GM23338 (cell line): ENCODE measurements around the gene SOX30. TPM values are rescaled to one million over a fixed set of nuclear protein-coding genes. Genes with fewer than 3 reads are reported as not detected.

Source experiments
- ATAC-seq: fragments of 200-7000 bp; cut with Tn5 transposase; 3 replicates; pipeline ENCODE4 v1.9.1; 2020
- DNase-seq: peaks from one replicate; pipeline ENCODE4 v3.0.0-alpha.2; 2015; ENCODE audit warnings: low spot score
- H2AFZ ChIP-seq: fragments of 200-600 bp; sonication (generic); 2 replicates; pipeline ENCODE4 v1.8.0; 2016; ENCODE audit warnings: antibody characterized with exemption, mild to moderate bottlenecking, moderate library complexity
- H3F3A ChIP-seq: fragments of 200-600 bp; sonication (generic); replicated peaks from 2 replicates; pipeline ENCODE4 v1.8.0; 2017; ENCODE audit warnings: antibody characterized with exemption, mixed run types, low read depth
- H3K27ac ChIP-seq: fragments of 200-600 bp; sonication (generic); 2 replicates; pipeline ENCODE4 v1.6.1; 2016; ENCODE audit warnings: low read depth
- H3K27me3 ChIP-seq: fragments of 200-600 bp; sonication (generic); 2 replicates; pipeline ENCODE4 v1.8.0; 2016; ENCODE audit warnings: mild to moderate bottlenecking, mixed run types, moderate library complexity; ENCODE audit not compliant: insufficient read depth
- H3K36me3 ChIP-seq: fragments of 200-600 bp; sonication (generic); 2 replicates; pipeline ENCODE4 v1.8.0; 2016; ENCODE audit warnings: mild to moderate bottlenecking; ENCODE audit not compliant: insufficient read depth
- H3K4me1 ChIP-seq: fragments of 200-600 bp; sonication (generic); 2 replicates; pipeline ENCODE4 v1.8.0; 2016; ENCODE audit warnings: mild to moderate bottlenecking, moderate library complexity; ENCODE audit not compliant: insufficient read depth
- H3K4me2 ChIP-seq: fragments of 200-600 bp; sonication (generic); 2 replicates; pipeline ENCODE4 v1.7.1; 2017; ENCODE audit warnings: mixed run types
- H3K4me3 ChIP-seq: fragments of 200-600 bp; sonication (generic); 2 replicates; pipeline ENCODE4 v1.6.1; 2016; ENCODE audit warnings: mixed run types
- H3K79me2 ChIP-seq: fragments of 200-600 bp; sonication (generic); replicated peaks from 2 replicates; pipeline ENCODE4 v1.8.0; 2017; ENCODE audit warnings: mild to moderate bottlenecking; ENCODE audit not compliant: insufficient read depth
- H3K9me2 ChIP-seq: fragments of 200-600 bp; sonication (generic); 2 replicates; pipeline ENCODE4 v1.8.0; 2017; ENCODE audit not compliant: insufficient read depth
- H4K20me1 ChIP-seq: fragments of 200-600 bp; sonication (generic); replicated peaks from 2 replicates; pipeline ENCODE4 v1.8.0; 2017; ENCODE audit warnings: mild to moderate bottlenecking; ENCODE audit not compliant: insufficient read depth
- H3K27ac Mint-ChIP-seq: 2 replicates; pipeline ENCODE4 v1.8.0; 2020; ENCODE audit warnings: inconsistent platforms, mild to moderate bottlenecking, moderate library complexity, mixed read lengths
- H3K27me3 Mint-ChIP-seq: 3 replicates; pipeline ENCODE4 v1.8.0; 2022; ENCODE audit warnings: low read depth, mild to moderate bottlenecking, moderate library complexity, mixed read lengths, inconsistent platforms; ENCODE audit not compliant: insufficient read depth, poor library complexity
- H3K36me3 Mint-ChIP-seq: 3 replicates; pipeline ENCODE4 v1.8.0; 2021; ENCODE audit warnings: low read depth, mild to moderate bottlenecking, inconsistent platforms, moderate library complexity, mixed read lengths
- H3K4me1 Mint-ChIP-seq: 3 replicates; pipeline ENCODE4 v1.8.0; 2020; ENCODE audit warnings: mild to moderate bottlenecking, inconsistent platforms, mixed read lengths
- H3K4me3 Mint-ChIP-seq: 3 replicates; pipeline ENCODE4 v1.8.0; 2021; ENCODE audit warnings: moderate library complexity, mild to moderate bottlenecking, inconsistent platforms, mixed read lengths
- H3K9me3 Mint-ChIP-seq: 3 replicates; pipeline ENCODE4 v1.8.0; 2020; ENCODE audit warnings: moderate library complexity, mild to moderate bottlenecking, inconsistent platforms, mixed read lengths
- EZH2 ChIP-seq: fragments of 200-600 bp; sonication (generic); IDR thresholded peaks from one replicate; pipeline ENCODE4 v1.8.0; 2017; ENCODE audit warnings: antibody characterized with exemption, mild to moderate bottlenecking, low read depth; ENCODE audit not compliant: unreplicated experiment
- EZH2phosphoT487 ChIP-seq: fragments of 200-600 bp; sonication (generic); IDR thresholded peaks from one replicate; pipeline ENCODE4 v1.8.1; 2018; ENCODE audit warnings: antibody characterized with exemption; ENCODE audit not compliant: unreplicated experiment
- JUNB ChIP-seq: IDR thresholded peaks from one replicate; pipeline ENCODE4 v1.6.1; 2016; ENCODE audit warnings: antibody characterized with exemption; ENCODE audit not compliant: unreplicated experiment
- NANOG ChIP-seq: IDR thresholded peaks from 2 replicates; pipeline ENCODE4 v1.6.1; 2016; ENCODE audit warnings: antibody characterized with exemption, borderline replicate concordance
- ZNF114 ChIP-seq: fragments of 250-450 bp; sonication (Bioruptor Pico); IDR thresholded peaks from 2 replicates; pipeline ENCODE4 v1.5.0; 2020; ENCODE audit warnings: mild to moderate bottlenecking, moderate library complexity
- polyA plus RNA-seq: library from polyadenylated mRNA; unstranded; fragments of >200 nt; fragmentation: Nextera tagmentation; extraction: Ambion mirVana; gene quantifications from 2 replicates; pipeline ENCODE4 v1.2.1, GENCODE V29; 2016
- total RNA-seq: library from RNA; depleted of rRNA; stranded (reverse); fragments of >200 nt; shearing (Covaris generic); gene quantifications from 2 replicates; pipeline ENCODE4 v1.2.3, GENCODE V29; 2014
- TF ChIP-seq, protein P1 (sequence below): fragments of 250-450 bp; sonication (Bioruptor Pico); IDR thresholded peaks from 2 replicates; pipeline ENCODE4 v1.5.0; 2020; ENCODE audit warnings: mild to moderate bottlenecking, moderate library complexity
- TF ChIP-seq, protein P2 (sequence below), 2 experiments: fragments of 200-600 bp in 1 of 2; sonication (generic) in 1 of 2; conservative IDR thresholded peaks; 2 replicates each; pipeline versions ENCODE4 v1.5.1 to v1.6.1; 2016 to 2017; ENCODE audit warnings: antibody characterized with exemption in 2 of 2, low read depth in 2 of 2, mild to moderate bottlenecking in 2 of 2, moderate library complexity in 1 of 2
- TF ChIP-seq, protein P3 (sequence below): IDR thresholded peaks from 2 replicates; pipeline ENCODE4 v1.6.1; 2016; ENCODE audit warnings: antibody characterized with exemption
- TF ChIP-seq, protein P4 (sequence below): IDR thresholded peaks from one replicate; pipeline ENCODE4 v1.6.1; 2018; ENCODE audit warnings: antibody characterized with exemption; ENCODE audit not compliant: unreplicated experiment

SOX30 gene
- total and polyA plus RNA-seq, 2 experiments from 2014 or later = 0.47 to 1.3 TPM

DNA sequence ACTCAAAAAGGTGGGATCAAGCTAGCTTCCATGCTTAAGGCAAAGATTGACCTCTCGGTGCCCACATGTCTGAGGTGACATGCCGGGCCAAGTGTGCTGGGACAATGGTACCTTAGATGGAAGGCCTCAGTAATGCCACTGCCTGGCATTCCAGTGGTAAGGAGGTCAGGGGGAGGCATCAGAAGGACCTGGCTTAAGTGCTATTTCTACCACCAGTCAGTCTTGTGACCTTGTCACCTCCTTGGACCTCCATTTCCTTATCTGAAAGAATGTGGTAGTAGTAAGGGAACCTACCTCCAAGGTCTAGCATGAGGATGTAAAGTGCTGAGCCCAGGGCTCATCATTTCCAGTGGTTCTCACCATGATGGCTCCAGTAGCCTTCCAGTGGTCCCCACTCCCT is 28.0 kb upstream of the SOX30 start (continued):
- TF ChIP-seq, protein P1, sequence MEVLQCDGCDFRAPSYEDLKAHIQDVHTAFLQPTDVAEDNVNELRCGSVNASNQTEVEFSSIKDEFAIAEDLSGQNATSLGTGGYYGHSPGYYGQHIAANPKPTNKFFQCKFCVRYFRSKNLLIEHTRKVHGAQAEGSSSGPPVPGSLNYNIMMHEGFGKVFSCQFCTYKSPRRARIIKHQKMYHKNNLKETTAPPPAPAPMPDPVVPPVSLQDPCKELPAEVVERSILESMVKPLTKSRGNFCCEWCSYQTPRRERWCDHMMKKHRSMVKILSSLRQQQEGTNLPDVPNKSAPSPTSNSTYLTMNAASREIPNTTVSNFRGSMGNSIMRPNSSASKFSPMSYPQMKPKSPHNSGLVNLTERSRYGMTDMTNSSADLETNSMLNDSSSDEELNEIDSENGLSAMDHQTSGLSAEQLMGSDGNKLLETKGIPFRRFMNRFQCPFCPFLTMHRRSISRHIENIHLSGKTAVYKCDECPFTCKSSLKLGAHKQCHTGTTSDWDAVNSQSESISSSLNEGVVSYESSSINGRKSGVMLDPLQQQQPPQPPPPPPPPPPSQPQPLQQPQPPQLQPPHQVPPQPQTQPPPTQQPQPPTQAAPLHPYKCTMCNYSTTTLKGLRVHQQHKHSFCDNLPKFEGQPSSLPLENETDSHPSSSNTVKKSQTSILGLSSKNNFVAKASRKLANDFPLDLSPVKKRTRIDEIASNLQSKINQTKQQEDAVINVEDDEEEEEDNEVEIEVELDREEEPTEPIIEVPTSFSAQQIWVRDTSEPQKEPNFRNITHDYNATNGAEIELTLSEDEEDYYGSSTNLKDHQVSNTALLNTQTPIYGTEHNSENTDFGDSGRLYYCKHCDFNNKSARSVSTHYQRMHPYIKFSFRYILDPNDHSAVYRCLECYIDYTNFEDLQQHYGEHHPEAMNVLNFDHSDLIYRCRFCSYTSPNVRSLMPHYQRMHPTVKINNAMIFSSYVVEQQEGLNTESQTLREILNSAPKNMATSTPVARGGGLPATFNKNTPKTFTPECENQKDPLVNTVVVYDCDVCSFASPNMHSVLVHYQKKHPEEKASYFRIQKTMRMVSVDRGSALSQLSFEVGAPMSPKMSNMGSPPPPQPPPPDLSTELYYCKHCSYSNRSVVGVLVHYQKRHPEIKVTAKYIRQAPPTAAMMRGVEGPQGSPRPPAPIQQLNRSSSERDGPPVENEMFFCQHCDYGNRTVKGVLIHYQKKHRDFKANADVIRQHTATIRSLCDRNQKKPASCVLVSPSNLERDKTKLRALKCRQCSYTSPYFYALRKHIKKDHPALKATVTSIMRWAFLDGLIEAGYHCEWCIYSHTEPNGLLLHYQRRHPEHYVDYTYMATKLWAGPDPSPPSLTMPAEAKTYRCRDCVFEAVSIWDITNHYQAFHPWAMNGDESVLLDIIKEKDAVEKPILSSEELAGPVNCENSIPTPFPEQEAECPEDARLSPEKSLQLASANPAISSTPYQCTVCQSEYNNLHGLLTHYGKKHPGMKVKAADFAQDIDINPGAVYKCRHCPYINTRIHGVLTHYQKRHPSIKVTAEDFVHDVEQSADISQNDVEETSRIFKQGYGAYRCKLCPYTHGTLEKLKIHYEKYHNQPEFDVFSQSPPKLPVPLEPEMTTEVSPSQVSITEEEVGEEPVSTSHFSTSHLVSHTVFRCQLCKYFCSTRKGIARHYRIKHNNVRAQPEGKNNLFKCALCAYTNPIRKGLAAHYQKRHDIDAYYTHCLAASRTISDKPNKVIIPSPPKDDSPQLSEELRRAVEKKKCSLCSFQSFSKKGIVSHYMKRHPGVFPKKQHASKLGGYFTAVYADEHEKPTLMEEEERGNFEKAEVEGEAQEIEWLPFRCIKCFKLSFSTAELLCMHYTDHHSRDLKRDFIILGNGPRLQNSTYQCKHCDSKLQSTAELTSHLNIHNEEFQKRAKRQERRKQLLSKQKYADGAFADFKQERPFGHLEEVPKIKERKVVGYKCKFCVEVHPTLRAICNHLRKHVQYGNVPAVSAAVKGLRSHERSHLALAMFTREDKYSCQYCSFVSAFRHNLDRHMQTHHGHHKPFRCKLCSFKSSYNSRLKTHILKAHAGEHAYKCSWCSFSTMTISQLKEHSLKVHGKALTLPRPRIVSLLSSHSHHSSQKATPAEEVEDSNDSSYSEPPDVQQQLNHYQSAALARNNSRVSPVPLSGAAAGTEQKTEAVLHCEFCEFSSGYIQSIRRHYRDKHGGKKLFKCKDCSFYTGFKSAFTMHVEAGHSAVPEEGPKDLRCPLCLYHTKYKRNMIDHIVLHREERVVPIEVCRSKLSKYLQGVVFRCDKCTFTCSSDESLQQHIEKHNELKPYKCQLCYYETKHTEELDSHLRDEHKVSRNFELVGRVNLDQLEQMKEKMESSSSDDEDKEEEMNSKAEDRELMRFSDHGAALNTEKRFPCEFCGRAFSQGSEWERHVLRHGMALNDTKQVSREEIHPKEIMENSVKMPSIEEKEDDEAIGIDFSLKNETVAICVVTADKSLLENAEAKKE = no peak
- no peak for TF ChIP-seq NANOG
- TF ChIP-seq JUNB = no peak
- TF ChIP-seq, protein P2, sequence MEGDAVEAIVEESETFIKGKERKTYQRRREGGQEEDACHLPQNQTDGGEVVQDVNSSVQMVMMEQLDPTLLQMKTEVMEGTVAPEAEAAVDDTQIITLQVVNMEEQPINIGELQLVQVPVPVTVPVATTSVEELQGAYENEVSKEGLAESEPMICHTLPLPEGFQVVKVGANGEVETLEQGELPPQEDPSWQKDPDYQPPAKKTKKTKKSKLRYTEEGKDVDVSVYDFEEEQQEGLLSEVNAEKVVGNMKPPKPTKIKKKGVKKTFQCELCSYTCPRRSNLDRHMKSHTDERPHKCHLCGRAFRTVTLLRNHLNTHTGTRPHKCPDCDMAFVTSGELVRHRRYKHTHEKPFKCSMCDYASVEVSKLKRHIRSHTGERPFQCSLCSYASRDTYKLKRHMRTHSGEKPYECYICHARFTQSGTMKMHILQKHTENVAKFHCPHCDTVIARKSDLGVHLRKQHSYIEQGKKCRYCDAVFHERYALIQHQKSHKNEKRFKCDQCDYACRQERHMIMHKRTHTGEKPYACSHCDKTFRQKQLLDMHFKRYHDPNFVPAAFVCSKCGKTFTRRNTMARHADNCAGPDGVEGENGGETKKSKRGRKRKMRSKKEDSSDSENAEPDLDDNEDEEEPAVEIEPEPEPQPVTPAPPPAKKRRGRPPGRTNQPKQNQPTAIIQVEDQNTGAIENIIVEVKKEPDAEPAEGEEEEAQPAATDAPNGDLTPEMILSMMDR (conservative IDR thresholded peaks at IDR 0.05; ENCODE audit: low read depth in 2 of 2) = no peak
- TF ChIP-seq EZH2phosphoT487 = no peak
- TF ChIP-seq, protein P3, sequence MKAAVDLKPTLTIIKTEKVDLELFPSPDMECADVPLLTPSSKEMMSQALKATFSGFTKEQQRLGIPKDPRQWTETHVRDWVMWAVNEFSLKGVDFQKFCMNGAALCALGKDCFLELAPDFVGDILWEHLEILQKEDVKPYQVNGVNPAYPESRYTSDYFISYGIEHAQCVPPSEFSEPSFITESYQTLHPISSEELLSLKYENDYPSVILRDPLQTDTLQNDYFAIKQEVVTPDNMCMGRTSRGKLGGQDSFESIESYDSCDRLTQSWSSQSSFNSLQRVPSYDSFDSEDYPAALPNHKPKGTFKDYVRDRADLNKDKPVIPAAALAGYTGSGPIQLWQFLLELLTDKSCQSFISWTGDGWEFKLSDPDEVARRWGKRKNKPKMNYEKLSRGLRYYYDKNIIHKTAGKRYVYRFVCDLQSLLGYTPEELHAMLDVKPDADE = no peak
- no peak for TF ChIP-seq ZNF114 (CRISPR knock-in tag)

DNA sequence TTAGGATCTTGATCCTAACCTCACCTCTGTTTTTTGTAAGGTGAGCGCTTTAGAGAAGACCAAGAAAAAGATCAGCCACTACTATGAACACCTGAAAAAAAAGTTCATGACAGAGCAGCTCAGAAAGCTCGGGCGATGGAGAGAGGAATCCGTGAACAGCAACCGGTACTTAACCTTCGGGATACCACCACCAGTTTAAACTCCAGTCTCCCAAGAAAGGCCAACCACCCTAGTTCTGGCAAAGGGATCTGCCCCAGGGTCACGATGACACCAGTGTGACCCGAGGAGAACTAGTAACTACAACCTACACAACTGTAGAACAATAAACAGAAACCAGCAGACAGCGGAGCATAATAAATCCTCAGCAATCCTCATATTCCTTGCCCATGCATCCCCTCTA is 27.6 kb upstream of the SOX30 start:
- no peak for DNase-seq
- H3K79me2 ChIP-seq = no peaks in the 10 kb centered on the region
- H3K36me3 ChIP-seq = no peaks in the 10 kb centered on the region
- Mint-ChIP-seq H3K9me3 (no peaks in the 10 kb centered on the region), H3K4me3 (no peak overlapping the region), H3K27ac (no peak overlapping the region), H3K27me3 (peaks cover 7% of the 10 kb centered on the region), H3K36me3 (no peaks in the 10 kb centered on the region), H3K4me1 (no peaks in the 10 kb centered on the region)
- no peak overlapping the region for H3K27ac ChIP-seq
- no peaks in the 10 kb centered on the region for H3K27me3 ChIP-seq
- no peak overlapping the region for H2AFZ ChIP-seq
- no peak overlapping the region for H3K4me3 ChIP-seq
- H3K9me2 ChIP-seq = no peaks in the 10 kb centered on the region
- no peaks in the 10 kb centered on the region for H4K20me1 ChIP-seq
- H3F3A ChIP-seq = no peaks in the 10 kb centered on the region
- no peak overlapping the region for H3K4me2 ChIP-seq
- no peak for ATAC-seq
- H3K4me1 ChIP-seq = no peaks in the 10 kb centered on the region
- TF ChIP-seq, protein P4, sequence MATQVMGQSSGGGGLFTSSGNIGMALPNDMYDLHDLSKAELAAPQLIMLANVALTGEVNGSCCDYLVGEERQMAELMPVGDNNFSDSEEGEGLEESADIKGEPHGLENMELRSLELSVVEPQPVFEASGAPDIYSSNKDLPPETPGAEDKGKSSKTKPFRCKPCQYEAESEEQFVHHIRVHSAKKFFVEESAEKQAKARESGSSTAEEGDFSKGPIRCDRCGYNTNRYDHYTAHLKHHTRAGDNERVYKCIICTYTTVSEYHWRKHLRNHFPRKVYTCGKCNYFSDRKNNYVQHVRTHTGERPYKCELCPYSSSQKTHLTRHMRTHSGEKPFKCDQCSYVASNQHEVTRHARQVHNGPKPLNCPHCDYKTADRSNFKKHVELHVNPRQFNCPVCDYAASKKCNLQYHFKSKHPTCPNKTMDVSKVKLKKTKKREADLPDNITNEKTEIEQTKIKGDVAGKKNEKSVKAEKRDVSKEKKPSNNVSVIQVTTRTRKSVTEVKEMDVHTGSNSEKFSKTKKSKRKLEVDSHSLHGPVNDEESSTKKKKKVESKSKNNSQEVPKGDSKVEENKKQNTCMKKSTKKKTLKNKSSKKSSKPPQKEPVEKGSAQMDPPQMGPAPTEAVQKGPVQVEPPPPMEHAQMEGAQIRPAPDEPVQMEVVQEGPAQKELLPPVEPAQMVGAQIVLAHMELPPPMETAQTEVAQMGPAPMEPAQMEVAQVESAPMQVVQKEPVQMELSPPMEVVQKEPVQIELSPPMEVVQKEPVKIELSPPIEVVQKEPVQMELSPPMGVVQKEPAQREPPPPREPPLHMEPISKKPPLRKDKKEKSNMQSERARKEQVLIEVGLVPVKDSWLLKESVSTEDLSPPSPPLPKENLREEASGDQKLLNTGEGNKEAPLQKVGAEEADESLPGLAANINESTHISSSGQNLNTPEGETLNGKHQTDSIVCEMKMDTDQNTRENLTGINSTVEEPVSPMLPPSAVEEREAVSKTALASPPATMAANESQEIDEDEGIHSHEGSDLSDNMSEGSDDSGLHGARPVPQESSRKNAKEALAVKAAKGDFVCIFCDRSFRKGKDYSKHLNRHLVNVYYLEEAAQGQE = no peak
- TF ChIP-seq ZNF114 (CRISPR knock-in tag) = no peak
- TF ChIP-seq EZH2 = no peak
- TF ChIP-seq, protein P2 (conservative IDR thresholded peaks at IDR 0.05; ENCODE audit: low read depth in 2 of 2) = no peak
